Measurements from ENCODE around the gene GRIK1.

GRCh38 chr21:29817450-29817849, 122.3 kb downstream of the GRIK1 start:
- no peak for TF ChIP-seq EP300 (IDR thresholded peaks at IDR 0.05; ENCODE audit: low read depth)
- no peak for TF ChIP-seq CTCF (IDR thresholded peaks at IDR 0.05)
- no peak for TF ChIP-seq POLR2A (IDR thresholded peaks at IDR 0.05)
